Measurements from ENCODE around the gene ADAMTS9.
"Not testable (repeated sequence)": the region's sequence is repeated elsewhere in the genome, so short reads cannot be mapped to it uniquely, and the experiment has no call there.

ADAMTS9 gene

GRCh38 chr3:64571982-64572381 is 115.8 kb downstream of the ADAMTS9 start:
- no peak for DNase-seq

- DNase-seq = no peak
These were observed 118.8 kb downstream of the ADAMTS9 start for GRCh38 chr3:64568895-64569517.

- DNase-seq = no peak
These were observed 120.9 kb downstream of the ADAMTS9 start for GRCh38 chr3:64566859-64567258.

GRCh38 chr3:64563751-64564150 is 124.0 kb downstream of the ADAMTS9 start:
- no peak for DNase-seq

DNA sequence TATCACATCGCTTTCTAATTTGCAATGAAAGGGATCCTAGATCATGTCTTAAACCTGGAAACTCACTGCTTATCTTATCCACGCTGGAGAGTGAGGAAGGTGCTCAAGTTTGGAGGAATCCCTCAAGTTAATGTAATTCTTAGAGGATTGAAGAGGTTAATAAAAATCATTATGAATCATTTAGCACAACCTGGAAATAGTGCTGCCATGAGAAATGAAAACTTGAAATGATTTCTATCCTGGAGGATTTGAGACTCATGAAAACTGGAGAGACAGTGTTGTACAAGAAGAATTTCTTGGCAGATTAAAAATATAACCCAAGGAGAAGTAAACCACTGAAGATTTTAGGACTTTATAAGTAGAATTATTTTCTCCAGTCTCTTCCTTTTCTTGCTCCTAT is 125.9 kb downstream of the ADAMTS9 start:
- no peak for DNase-seq

GRCh38 chr3:64561325-64561843 is 126.4 kb downstream of the ADAMTS9 start:
- no peak for DNase-seq

DNA sequence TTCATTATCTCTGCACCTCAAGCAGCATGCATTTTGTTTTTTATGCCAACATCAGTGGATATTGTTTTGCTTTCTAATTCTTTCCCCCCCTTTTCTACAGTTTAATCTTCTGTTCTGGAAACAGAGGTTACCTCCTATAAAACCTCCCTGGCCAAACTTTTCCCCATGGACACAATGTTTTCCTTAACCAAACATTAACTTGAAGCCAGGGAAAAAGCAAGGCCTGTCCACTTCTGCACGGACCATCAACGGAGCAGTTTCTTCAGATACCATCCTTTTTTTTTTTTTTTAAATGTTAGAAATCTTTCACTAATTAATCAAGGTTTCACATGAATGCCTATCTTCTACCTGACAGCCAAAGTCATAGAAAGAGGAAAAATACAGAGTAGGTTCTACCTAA is 127.0 kb downstream of the ADAMTS9 start:
- DNase-seq = no peak

GRCh38 chr3:64559588-64559987 is 128.2 kb downstream of the ADAMTS9 start:
- DNase-seq = no peak

- no peak for DNase-seq
These were observed 131.8 kb downstream of the ADAMTS9 start for GRCh38 chr3:64556046-64556445.

DNA sequence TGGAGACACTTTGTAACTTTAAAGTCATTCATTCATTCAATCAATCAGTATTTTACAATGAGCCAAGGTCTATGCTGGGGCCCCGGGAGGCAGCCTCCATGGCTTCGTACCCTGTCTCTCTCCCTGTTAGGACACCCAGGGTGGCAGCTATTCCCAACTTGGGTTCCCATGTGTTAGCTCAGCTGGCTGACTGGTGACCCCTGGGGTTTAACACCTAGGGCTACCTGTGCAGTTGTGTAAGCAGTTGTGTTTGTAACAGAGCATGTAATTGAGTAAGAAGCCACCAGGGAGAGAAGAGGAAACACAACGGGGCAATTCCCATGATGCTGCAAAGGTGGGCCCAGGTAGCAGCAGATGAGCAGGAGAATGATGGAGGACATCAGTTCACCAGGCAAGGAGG is 132.4 kb downstream of the ADAMTS9 start:
- no peak for DNase-seq

DNA sequence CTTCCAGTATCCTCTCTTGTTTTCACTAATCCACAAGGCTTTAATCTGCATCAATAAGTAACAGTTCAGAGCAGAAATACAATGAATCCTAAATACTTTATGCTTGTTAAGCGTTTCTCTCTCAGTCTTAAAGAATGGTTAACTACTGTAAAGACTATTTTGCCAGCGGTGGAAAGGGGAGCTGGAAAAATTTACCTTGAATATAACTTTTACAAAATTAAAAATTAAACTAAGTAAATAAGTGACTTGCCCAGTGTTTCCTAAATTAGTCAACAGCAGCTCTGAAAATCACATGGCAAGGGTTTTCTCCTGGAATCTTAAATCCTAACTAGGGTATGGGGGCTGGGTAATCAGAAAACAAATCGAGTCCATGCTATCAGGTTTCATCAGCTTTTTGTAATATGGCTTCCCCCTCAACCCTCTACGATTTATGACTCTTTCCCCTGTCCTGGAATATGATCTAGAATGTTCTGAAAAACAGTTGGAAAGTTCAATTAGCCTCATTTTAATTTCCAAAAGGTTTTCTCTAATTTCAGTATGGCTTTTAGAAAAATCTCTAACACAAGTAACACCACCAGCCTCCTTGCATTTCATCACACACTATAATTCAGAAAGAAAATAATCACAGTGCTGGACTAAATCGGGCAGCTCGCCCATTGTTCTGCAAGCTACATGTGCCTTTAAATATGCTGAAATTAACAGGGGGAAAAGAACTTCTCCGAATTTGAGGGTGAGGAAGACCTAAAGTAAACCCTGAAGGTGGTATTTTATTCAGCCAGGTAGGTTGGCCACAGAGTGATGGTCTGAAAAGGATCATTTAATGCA is 133.5 kb downstream of the ADAMTS9 start:
- DNase-seq = no peak

DNA sequence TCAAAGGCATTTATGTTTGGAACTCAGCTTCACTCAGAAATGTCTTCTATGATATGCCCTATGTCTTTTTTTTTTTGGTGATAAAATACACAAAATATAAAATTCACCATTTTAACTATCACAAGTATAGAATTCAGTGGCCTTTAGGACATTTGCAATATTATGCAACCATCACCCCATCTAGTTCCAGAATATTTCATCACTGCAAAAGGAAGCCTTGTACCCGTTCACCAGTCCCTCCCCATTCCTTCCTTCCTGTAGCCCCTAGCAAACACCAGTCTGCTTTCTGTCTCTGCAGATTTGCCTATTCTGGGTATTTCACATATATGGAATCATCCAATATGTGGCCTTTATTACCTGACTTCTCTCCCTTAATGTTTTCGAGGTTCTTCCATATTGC is 134.8 kb downstream of the ADAMTS9 start:
- no peak for DNase-seq

DNA sequence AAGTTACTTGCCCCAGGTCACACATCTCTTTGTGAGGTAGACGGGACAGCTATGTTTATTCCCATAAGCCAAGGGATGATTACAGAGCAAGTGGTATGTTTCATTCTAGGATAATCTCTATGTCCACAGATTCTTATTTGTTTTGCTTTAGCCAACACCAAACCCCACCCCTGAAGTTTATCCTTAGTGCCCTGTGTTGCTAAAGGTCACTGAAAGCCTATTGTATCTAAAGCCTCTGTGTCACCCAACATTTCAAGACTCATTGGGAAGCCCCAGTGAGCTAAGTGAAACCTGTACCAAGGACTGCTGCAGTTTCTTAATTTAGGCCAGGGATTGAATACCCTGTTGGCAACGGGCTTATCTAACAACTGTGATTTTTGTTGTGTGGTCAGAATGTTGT is 135.6 kb downstream of the ADAMTS9 start:
- DNase-seq = no peak

GRCh38 chr3:64551697-64552096 is 136.1 kb downstream of the ADAMTS9 start:
- DNase-seq = no peak

DNA sequence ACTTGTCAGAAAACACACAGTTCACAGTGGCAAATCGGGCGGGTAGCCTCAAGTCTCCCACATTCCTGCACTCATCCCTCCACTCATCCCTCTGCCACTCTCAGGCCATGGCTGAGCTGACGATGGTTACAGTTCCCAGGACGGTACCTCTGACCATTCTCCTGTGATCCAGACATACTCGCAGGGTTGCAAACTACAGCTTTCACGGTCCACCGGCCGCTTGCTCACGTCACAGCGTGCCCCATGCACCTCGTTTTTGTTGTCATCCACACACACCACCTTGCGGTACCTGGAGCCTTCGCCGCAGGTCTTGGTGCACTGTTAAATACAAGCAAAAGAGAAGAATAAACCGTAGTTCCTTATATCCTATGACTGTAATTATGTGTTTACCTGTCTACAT is 137.1 kb downstream of the ADAMTS9 start:
- no peak for DNase-seq

DNA sequence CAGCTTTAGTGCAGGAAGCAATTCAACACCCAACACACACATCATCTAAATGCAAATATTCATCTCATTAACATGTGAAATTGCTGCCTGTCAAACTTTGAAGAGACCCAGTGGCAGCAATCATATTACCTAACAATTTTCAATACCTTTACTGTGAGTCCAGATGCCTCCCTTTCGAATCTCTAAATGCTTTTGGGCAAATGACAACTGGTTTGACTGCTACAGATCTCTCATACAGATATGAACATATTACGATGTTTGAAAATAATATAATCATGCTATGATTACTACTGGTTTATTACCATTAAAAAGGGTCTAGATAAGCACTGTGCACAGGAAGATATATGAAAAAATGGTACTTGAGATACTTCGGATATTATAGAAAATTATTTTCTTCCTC is 137.9 kb downstream of the ADAMTS9 start:
- DNase-seq = no peak

GRCh38 chr3:64548200-64548889 is 139.5 kb downstream of the ADAMTS9 start:
- no peak for DNase-seq

DNA sequence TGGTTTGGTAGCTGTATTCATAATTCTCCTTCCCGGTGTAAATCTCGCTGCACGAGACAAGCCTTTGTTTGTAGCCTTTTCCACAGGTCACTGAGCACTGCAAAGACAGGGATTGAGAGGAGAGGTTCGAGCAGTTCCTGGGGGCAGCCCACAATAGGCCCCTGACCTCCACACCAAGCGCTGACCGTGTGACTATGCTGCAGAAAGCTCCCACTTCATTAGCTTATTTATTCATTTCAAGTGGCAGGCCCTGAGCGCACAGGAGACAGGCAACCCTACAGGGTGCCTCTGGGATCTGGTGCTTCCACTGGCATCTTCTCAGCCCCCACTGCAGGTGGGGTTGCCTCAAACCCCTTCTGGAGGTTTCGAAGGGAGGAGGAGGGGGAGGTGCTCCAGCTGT is 140.9 kb downstream of the ADAMTS9 start:
- no peak for DNase-seq

DNA sequence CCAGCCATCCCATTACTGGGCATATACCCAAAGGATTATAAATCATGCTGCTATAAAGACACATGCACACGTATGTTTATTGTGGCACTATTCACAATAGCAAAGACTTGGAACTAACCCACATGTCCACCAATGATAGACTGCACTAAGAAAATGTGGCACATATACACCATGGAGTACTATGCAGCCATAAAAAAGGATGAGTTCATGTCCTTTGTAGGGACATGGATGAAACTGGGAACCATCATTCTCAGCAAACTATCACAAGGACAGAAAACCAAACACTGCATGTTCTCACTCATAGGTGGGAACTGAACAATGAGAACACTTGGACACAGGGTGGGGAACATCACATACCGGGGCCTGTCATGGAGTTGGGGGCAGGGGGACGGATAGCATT is 142.6 kb downstream of the ADAMTS9 start:
- not testable (repeated sequence) for DNase-seq

DNA sequence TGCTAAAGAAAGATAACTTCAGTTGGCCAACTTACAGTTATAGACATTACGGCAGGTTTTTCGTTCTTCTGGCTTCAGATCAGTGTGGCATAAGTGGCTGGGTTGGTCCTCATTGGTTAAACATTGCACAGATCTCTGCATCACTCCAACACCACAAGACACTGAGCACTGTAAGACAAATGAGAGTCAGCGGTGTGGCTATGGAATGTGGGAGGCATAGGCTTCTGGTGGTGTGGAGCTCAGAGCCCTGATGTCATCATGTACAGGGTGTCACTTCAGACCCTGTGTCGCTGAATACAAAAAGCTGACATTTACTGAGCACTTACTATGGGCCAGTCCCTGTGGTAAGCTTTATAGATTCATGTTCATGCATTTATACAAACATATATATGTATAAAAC is 146.0 kb downstream of the ADAMTS9 start:
- no peak for DNase-seq

DNA sequence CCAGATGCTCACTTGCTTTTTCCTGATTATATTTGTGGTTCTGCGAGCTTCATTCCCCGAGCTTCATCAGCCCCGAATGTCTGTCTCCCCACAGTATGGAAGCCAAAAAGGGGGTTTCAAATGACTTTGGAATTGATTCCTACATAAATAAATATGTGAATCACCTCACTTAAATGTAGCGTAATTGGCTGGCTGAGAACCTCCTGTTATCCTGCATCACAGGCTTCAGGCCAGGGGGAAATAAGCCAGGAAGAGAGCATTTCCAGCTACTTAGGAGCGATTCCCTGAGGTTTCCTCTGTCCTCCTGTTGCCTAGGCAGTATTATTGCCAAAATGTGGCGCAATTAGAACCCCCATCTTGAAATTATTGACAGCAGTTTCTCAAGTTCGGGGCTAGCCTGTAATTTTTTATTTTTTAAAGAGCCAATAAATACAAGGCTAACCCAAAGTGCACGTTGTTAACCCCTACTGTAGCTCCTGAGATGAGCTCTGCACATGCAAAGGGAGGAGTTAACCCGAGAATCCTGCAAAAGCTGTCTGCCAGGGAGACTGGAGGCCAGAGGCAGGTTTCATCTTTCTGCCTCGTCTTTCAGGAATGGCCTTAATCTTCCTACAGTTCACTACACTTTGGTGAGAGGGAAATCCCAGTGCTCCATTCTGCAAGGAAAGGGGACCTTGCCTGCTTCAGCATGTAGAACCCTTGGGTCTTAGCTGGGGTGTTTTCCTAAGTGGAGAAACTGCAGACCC is 148.2 kb downstream of the ADAMTS9 start:
- DNase-seq = no peak

GRCh38 chr3:64536166-64536565 is 151.6 kb downstream of the ADAMTS9 start:
- DNase-seq = no peak

Data from CD4-positive, alpha-beta T cell treated with Interleukin-6 for 4 hours (primary cell).